ENCODE measurements around the gene GTF2F2.
"Not testable (repeated sequence)": the region's sequence is repeated elsewhere in the genome, so short reads cannot be mapped to it uniquely, and the experiment has no call there.

The GTF2F2 gene

GRCh38 chr13:45180713-45181601, 60.6 kb downstream of the GTF2F2 start:
- no peak for DNase-seq

GRCh38 chr13:45184693-45185092, 64.4 kb downstream of the GTF2F2 start:
- no peak for DNase-seq

- no peak for DNase-seq
Observed at GRCh38 chr13:45185286-45185685, 65.0 kb downstream of the GTF2F2 start.

GRCh38 chr13:45189077-45189476, 68.8 kb downstream of the GTF2F2 start:
- not testable (repeated sequence) for DNase-seq

GRCh38 chr13:45189511-45189910, 69.2 kb downstream of the GTF2F2 start:
- not testable (repeated sequence) for DNase-seq

- no peak for DNase-seq
Observed at GRCh38 chr13:45191874-45192273, 71.6 kb downstream of the GTF2F2 start.

- no peak for DNase-seq
Observed at GRCh38 chr13:45194081-45194939, 74.0 kb downstream of the GTF2F2 start.

- DNase-seq: no peak
Observed at GRCh38 chr13:45195421-45195820, 75.1 kb downstream of the GTF2F2 start.

- no peak for DNase-seq
Observed at GRCh38 chr13:45196096-45196495, 75.8 kb downstream of the GTF2F2 start.

- DNase-seq: no peak
Observed at GRCh38 chr13:45196622-45197021, 76.3 kb downstream of the GTF2F2 start.

GRCh38 chr13:45198041-45198440, 77.7 kb downstream of the GTF2F2 start:
- DNase-seq: no peak

- no peak for DNase-seq
Observed at GRCh38 chr13:45198924-45199323, 78.6 kb downstream of the GTF2F2 start.

GRCh38 chr13:45199711-45200110, 79.4 kb downstream of the GTF2F2 start:
- DNase-seq: no peak

GRCh38 chr13:45200701-45201232, 80.5 kb downstream of the GTF2F2 start, which contains the start of gene KCTD4:
Gene KCTD4, minus strand, starts transcription at chr13:45201045. Its CDS starts 6,478 bp downstream, at chr13:45194567.
- DNase-seq: no peak

- DNase-seq: no peak
Observed at GRCh38 chr13:45205124-45205523, 84.8 kb downstream of the GTF2F2 start.

GRCh38 chr13:45206340-45206739, 86.0 kb downstream of the GTF2F2 start:
- DNase-seq: no peak

- no peak for DNase-seq
Observed at GRCh38 chr13:45207319-45207718, 87.0 kb downstream of the GTF2F2 start.

- DNase-seq: no peak
Observed at GRCh38 chr13:45208132-45208531, 87.8 kb downstream of the GTF2F2 start.

- no peak for DNase-seq
Observed at GRCh38 chr13:45209229-45209628, 88.9 kb downstream of the GTF2F2 start.

- no peak for DNase-seq
Observed at GRCh38 chr13:45215392-45216077, 95.2 kb downstream of the GTF2F2 start.

GRCh38 chr13:45216193-45216592, 95.9 kb downstream of the GTF2F2 start:
- DNase-seq: no peak

- DNase-seq: no peak
Observed at GRCh38 chr13:45218689-45219088, 98.4 kb downstream of the GTF2F2 start.
